Psoas muscle (tissue), 8 donors: ENCODE measurements around the gene SLC22A25. TPM values are rescaled to one million over a fixed set of nuclear protein-coding genes. Genes with fewer than 3 reads are reported as not detected.
"Not testable (repeated sequence)": the region's sequence is repeated elsewhere in the genome, so short reads cannot be mapped to it uniquely, and the experiment has no call there.

Experiments
- ATAC-seq, 4 donors: fragments of 200-7000 bp; cut with Tn5 transposase; one replicate each; pipeline ENCODE4 v1.9.1; 2020; ENCODE audit warnings: moderate library complexity in 3 of 4, mild to moderate bottlenecking in 2 of 4
- DNase-seq, 2 donors: peaks; one replicate each; pipeline ENCODE4 v3.0.0-alpha.2; 2020
- H3K27ac ChIP-seq: fragments of 200-600 bp; one replicate; pipeline ENCODE4 v1.8.0; 2022
- H3K27me3 ChIP-seq, 3 donors: fragments of 200-600 bp in 1 of 3; one replicate each; pipeline versions ENCODE4 v1.6.1 to v1.8.0; 2013 to 2022; ENCODE audit warnings: low read length in 2 of 3, mild to moderate bottlenecking in 2 of 3, moderate library complexity in 1 of 3; ENCODE audit not compliant: insufficient read depth in 3 of 3
- H3K36me3 ChIP-seq, 2 donors: fragments of 200-600 bp in 1 of 2; one replicate each; pipeline versions ENCODE4 v1.6.1 to v1.8.0; 2013 to 2022; ENCODE audit warnings: low read depth in 1 of 2, mild to moderate bottlenecking in 1 of 2, moderate library complexity in 1 of 2; ENCODE audit not compliant: insufficient read depth in 1 of 2
- H3K4me1 ChIP-seq: fragments of 200-600 bp; one replicate; pipeline ENCODE4 v1.8.0; 2022
- H3K4me3 ChIP-seq: fragments of 200-600 bp; one replicate; pipeline ENCODE4 v1.8.0; 2022; ENCODE audit warnings: mild to moderate bottlenecking
- H3K9me3 ChIP-seq: fragments of 200-600 bp; one replicate; pipeline ENCODE4 v1.8.0; 2022
- WGBS, 3 donors: extraction: QIAGEN DNeasy Blood & Tissue Kit; methylation state at CpG; one replicate each; pipeline versions ENCODE4 v1.1.6 to v1.1.7; 2013; 5-methylcytosine and 5-hydroxymethylcytosine counted together
- intact Hi-C, 2 donors: fragments of 100-400 bp; cut with DNase I; formaldehyde crosslinking; loops; one replicate each; pipeline versions ENCODE4 v1.11.0 to v1.14.2; 2022
- polyA plus RNA-seq, 3 donors: library from polyadenylated mRNA; stranded (reverse); fragments of 200-250 nt; gene quantifications; one replicate each; pipeline ENCODE4 v1.2.3, GENCODE V29; 2013
- total RNA-seq, 4 donors: library from RNA; stranded (reverse); fragmentation: NEBNext Ultra II Directional in 2 of 4; extraction: Animal tissue kit (Norgen Biotek cat#: 25700) in 2 of 4; gene quantifications; one replicate each; pipeline versions ENCODE4 v1.2.1 to v1.2.4, GENCODE V29; 2021 to 2023
- TF ChIP-seq, protein P1 (sequence below): fragments of 200-600 bp; IDR thresholded peaks from one replicate; pipeline ENCODE4 v1.8.0; 2022; ENCODE audit warnings: antibody characterized with exemption
- donor health status: healthy with polysubstance abuse.
- donor health status: DM: no; HTN: no; CAD: no; lungs with moderate emphysema.
- donor health status: Bipolar disorder and iron deficiency.
- donor health status: healthy.
- donor health status: DM: yes; HTN: yes; CAD: no.
- donor health status: DM: no; HTN: no; CAD: no.
- donor health status: DM: no; HTN: no; CAD: no.
- donor health status: DM: yes; HTN: yes; CAD: no.

Gene SLC22A25
- total and polyA plus RNA-seq, 7 donors = not detected

DNA sequence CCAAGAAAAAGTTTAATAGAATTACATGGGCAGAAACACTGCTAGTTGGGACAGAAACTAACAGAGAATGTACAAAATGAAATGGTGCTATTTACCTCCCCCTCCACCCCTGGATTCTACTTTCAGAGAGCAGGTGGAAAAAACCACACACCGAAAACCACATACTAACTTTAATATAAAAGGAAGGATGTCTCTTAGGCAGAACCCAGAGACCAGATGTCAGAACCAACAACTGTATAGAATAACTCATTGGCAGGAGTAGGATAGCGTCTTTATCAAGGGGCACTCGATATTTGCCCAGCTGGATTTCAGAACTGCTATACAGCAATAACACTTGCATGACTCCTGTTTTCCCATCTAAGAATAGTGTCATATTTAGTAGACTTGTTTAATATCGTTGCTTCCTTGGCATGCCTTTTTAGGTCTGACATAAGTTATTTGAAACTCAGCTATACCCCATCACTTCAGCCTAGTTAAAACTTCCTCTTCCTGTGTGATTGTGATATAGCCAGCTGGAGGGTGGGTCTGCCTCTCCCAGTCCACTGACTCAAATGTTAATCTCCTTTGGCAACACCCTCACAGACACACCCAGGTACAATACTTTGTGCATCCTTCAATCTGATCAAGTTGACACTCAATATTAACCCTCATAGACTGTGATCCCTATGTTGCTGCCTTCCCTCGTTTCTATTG lies 1.2 kb downstream of the SLC22A25 start:
- Histone ChIP-seq H3K27ac (no peak overlapping the region), H3K36me3 (no peaks in the 10 kb centered on the region), H3K27me3 (peaks cover 0 to 2% (median 0%) of the 10 kb centered on the region in 3 donors), H3K9me3 (no peaks in the 10 kb centered on the region), H3K4me3 (no peak overlapping the region), H3K4me1 (no peaks in the 10 kb centered on the region)
- TF ChIP-seq, protein P1, sequence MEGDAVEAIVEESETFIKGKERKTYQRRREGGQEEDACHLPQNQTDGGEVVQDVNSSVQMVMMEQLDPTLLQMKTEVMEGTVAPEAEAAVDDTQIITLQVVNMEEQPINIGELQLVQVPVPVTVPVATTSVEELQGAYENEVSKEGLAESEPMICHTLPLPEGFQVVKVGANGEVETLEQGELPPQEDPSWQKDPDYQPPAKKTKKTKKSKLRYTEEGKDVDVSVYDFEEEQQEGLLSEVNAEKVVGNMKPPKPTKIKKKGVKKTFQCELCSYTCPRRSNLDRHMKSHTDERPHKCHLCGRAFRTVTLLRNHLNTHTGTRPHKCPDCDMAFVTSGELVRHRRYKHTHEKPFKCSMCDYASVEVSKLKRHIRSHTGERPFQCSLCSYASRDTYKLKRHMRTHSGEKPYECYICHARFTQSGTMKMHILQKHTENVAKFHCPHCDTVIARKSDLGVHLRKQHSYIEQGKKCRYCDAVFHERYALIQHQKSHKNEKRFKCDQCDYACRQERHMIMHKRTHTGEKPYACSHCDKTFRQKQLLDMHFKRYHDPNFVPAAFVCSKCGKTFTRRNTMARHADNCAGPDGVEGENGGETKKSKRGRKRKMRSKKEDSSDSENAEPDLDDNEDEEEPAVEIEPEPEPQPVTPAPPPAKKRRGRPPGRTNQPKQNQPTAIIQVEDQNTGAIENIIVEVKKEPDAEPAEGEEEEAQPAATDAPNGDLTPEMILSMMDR = no peak
- no peak for ATAC-seq
- WGBS, 3 donors = 63 to 71% (median 70%) methylated on average over 5 of the region's 5 CpGs
- no peak for DNase-seq
- intact Hi-C loops = no loop called here

DNA sequence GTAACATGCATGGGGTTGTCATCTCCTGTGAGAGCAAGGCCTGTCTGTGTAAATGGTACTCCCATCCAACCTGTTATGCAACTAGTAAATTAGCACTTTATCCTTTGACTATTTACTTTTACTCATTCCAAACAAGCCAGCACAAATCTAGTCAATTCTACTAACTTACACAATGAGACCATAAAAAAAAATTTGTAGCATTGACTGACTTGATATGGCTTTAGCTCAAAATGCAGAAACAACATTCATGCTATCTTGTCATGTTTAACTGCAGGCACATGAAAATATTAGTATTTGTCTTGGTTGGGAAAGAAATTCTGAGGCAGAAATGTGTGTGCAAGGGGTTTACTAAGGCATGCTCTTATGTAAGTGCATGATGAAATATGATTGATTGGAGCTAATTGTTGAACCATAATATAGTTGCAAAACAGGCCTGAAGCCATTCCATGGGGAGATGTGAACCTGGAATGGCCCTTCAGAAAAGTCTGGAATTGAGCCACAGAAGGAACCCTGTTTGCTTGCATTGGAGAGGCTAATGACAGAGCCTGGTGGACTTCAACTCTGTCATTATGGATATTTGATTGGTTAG lies 2.5 kb downstream of the SLC22A25 start:
- Histone ChIP-seq H3K27ac (no peak overlapping the region), H3K27me3 (peaks cover 0 to 2% (median 0%) of the 10 kb centered on the region in 3 donors), H3K9me3 (no peaks in the 10 kb centered on the region), H3K4me3 (no peak overlapping the region), H3K36me3 (no peaks in the 10 kb centered on the region), H3K4me1 (no peaks in the 10 kb centered on the region)
- intact Hi-C loops = no loop called here
- DNase-seq (no peak), ATAC-seq (no peak)
- TF ChIP-seq, protein P1 = no peak

DNA sequence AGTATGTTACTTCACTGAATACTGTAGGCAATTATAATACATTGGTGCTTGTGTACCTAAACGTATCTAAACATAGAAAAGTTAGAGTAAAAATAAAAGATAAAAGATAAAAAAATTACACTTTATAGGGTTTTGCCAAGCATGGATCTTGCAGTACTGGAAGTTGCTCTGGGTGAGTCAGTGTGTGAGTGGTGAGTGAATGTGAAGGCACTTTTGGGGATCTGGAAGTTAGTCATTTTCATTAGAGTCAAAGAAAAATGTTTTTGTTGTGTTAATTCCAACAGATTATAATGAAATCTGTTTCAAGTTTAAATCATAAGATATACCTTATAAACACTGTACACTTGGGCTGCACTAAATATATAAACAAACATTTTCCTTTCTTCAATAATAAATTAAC lies 3.3 kb downstream of the SLC22A25 start:
- TF ChIP-seq, protein P1 = no peak
- Histone ChIP-seq H3K36me3 (no peaks in the 10 kb centered on the region), H3K4me1 (no peaks in the 10 kb centered on the region), H3K27ac (no peak overlapping the region), H3K9me3 (no peaks in the 10 kb centered on the region), H3K4me3 (no peak overlapping the region), H3K27me3 (peaks cover 0 to 2% (median 0%) of the 10 kb centered on the region in 3 donors)
- ATAC-seq (no peak), DNase-seq (no peak)
- intact Hi-C loops = no loop called here
- 49 to 54% (median 51%) methylated on average over 1 of the region's 1 CpG for WGBS, 3 donors

DNA sequence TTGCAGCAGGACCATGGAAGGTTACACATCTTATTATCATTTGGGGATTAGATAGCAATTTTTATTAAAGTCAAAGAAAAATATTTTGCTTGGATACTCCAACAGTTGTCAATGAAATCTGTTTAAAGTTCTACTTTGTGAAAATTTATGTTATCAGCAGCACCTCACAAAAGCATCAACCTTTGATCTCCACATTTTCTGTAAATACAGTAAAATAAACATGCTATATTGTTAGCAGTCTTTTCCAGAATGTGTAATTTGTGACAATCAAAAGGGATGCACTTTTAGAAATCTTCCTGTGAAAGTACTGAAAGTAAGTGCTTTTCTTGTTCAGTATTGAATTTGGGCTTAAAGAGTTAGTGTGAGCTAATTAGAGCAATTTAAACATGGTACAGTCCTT lies 4.1 kb downstream of the SLC22A25 start:
- Histone ChIP-seq H3K36me3 (no peaks in the 10 kb centered on the region), H3K4me1 (no peaks in the 10 kb centered on the region), H3K27me3 (no peaks in the 10 kb centered on the region), H3K27ac (no peak overlapping the region), H3K4me3 (no peak overlapping the region), H3K9me3 (no peaks in the 10 kb centered on the region)
- no peak for DNase-seq
- TF ChIP-seq, protein P1 = no peak
- ATAC-seq = no peak
- intact Hi-C loops = no loop called here

DNA sequence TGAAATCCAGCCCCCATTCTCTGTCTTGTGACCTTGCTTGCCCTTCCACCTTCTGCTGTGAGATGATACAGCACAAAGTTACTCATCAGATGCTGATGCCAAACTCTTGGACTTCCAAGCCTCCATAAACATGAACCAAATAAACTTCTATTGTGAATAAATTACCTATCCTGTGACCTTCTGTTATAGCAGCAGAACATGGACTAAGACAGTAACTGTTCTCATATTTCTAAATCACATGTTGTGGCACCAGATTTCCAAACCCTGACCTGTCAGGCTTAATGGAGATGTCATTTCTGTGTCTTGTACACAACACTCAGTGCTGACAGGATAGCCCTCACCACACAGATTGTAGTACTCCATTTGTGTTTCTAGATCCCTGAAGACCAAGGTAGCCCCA lies 6.0 kb downstream of the SLC22A25 start:
- DNase-seq = no peak
- ATAC-seq = no peak
- H3K4me3 ChIP-seq = no peak overlapping the region
- TF ChIP-seq, protein P1 = no peak
- intact Hi-C loops = no loop called here
- no peaks in the 10 kb centered on the region for H3K27me3 ChIP-seq
- H3K27ac ChIP-seq = no peak overlapping the region
- no peaks in the 10 kb centered on the region for H3K9me3 ChIP-seq
- H3K36me3 ChIP-seq = no peaks in the 10 kb centered on the region
- no peaks in the 10 kb centered on the region for H3K4me1 ChIP-seq

DNA sequence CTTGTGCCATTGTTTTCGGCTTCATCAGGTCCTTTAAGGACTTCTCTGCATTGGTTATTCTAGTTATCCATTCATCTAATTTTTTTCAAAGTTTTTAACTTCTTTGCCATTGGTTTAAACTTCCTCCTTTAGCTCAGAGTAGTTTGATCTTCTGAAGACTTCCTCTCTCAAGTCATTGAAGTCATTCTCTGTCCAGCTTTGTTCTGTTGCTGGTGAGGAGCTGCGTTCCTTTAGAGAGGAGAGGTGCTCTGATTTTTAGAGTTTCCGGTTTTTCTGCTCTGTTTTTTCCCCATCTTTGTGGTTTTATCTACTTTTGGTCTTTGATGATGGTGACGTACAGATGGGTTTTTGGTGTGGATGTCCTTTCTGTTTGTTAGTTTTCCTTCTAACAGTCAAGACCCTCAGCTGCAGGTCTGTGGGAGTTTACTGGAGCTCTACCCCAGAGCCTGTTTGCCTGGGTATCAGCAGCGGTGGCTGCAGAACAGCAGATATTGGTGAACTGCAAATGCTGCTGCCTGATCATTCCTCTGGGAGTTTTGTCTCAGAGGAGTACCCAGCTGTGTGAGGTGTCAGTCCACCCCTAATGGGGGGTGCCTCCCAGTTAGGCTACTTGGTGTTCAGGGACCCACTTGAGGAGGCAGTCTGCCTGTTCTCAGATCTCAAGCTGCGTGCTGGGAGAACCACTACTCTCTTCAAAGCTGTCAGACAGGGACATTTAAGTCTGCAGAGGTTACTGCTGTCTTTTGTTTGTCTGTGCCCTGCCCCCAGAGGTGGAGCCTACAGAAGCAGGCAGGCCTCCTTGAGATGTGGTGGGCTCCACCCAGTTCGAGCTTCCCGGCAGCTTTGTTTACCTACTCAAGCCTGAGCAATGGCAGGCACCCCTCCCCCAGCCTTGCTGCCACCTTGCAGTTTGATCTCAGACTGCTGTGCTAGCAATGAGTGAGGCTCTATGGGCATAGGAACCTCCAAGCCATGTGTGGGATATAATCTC lies 7.6 kb downstream of the SLC22A25 start:
- WGBS, 3 donors = 81 to 85% (median 85%) methylated on average over 7 of the region's 8 CpGs
- H3K36me3 ChIP-seq, intact Hi-C loops, H3K4me3 ChIP-seq, ATAC-seq, DNase-seq, H3K4me1 ChIP-seq, H3K27me3 ChIP-seq, H3K9me3 ChIP-seq, H3K27ac ChIP-seq: not testable (repeated sequence)
